Activated CD8-positive, alpha-beta memory T cell treated with anti-CD3 and anti-CD28 coated beads, Interleukin-2, amount 50 U/mL, for 48 hours (primary cell): Measurements from ENCODE around the gene MARCOL.

ENCODE experiments used
- DNase-seq: peaks from one replicate; pipeline ENCODE4 v3.0.0-alpha.2; 2020

MARCOL gene, protein sequence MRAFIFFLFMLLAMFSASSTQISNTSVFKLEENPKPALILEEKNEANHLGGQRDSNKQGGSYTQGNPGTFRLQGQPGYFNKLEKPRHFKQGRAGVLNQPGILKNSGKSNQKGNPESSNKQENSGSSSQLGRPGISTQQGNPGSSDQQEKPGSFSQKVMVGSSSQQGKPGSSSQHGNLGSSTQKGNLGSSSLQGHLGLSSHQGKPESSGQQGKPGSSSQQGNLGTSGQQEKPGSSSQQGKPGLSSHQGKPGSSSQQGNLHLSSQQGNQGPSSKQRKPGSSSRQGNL

DNA sequence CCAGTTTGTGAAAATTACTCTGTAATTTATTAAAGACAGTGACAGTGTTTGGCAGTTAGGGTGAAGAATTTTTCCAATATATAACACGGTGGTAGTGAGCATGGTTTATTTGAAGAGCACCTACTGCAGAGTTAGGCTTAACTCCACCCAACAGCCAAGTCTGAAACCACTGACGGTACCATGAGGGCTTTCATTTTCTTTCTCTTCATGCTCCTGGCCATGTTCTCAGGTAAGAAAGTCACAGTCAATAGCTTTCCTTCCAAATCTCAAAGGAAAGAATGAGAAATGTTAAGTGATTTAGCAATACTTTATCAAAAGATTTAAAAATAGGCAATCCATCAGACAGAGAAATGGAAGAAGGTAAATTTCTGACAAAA lies at the start of gene MARCOL:
TSS of gene MARCOL (plus strand) at position 108 of the 377 bp plus-strand sequence. CDS start at position 181, 73 bp downstream.
- no peak for DNase-seq

DNA sequence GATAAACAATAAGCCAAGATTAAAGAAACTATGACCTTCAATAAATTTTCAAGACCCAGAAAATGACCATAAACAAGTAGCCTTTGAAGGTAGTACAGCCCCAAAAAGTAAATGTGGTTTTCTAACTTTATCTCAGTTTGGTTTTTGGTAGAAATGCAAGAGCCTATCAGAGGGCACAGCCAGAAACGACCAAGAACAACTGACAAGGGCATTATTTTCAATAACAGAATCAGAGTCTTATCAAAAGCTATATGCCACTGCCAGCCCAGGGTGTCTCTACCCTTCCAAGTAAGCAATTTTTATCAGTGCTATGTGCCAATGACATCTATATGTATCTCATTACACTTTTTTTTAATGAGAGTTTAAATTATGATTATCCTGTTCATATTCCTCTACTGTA lies 47.3 kb upstream of the MARCOL start:
- no peak for DNase-seq

DNA sequence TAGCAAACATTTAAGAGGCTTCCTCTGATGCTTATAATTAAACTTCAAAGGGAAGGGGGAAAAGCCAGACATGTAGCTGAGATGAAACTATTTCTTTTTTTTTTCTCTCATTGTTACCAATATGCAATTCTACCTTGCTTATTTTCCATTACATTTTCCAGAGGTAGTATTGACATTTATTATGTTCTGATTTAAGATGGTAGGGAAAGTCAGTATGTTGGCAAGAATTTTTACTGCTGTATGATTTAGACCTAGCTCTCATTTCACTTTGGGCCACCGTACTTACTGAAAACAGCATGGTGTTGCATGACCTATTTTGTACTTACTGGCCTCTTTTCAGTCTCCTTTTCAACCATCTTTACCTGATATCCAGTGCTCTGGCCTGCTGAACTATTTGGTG lies 45.1 kb upstream of the MARCOL start:
- no peak for DNase-seq

DNA sequence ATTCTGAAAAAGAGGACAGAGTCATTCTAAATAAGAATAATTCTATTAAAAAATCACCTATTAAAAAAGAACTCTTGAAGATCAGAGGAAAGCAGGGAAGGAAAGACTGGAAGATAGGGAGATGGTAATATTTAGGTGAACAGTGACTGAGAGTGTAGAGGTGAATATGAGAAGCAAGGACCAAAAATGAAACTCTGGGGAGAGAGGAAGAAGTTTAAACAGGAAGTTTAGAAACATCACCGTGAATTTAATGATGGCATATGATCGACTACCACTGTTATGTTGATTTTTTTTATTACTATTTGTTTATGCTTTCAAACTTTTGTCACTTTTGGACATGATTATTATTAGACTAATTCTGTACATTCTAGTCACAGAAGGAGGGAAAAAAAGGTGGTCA lies 37.2 kb upstream of the MARCOL start:
- DNase-seq, result no peak

DNA sequence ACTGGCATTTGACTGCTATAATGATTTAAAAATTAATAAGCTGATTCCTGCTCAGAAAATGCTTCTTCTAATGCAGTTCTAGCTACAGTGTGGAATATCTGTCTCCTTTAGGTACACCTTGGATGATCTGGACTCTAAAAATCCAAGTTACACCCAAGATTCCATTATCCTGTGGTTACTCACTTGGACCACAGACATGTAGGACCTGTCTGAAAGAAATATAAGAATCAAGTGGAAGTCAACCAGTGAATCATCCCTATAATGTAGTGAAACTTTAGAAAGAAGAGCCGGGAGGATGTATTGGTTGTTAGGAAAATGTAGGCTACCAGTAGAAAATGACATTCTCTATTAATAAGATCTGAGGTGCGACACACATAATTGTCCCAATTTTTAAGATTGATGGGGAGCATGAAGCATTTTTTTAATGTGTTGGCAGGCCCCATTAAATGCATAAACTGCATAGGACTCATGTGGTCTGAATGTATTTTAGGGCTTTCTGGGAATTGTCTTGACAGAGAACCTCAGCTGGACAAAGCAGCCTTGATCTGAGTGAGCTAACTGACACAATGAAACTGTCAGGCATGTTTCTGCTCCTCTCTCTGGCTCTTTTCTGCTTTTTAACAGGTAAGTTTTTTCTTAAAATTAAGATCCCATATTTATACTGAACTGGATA lies 35.7 kb upstream of the MARCOL start, which contains the start of gene SPINK6:
TSS of gene SPINK6 (plus strand) at position 512 of the 673 bp plus-strand sequence. CDS start at position 567, 55 bp downstream.
- no peak for DNase-seq

DNA sequence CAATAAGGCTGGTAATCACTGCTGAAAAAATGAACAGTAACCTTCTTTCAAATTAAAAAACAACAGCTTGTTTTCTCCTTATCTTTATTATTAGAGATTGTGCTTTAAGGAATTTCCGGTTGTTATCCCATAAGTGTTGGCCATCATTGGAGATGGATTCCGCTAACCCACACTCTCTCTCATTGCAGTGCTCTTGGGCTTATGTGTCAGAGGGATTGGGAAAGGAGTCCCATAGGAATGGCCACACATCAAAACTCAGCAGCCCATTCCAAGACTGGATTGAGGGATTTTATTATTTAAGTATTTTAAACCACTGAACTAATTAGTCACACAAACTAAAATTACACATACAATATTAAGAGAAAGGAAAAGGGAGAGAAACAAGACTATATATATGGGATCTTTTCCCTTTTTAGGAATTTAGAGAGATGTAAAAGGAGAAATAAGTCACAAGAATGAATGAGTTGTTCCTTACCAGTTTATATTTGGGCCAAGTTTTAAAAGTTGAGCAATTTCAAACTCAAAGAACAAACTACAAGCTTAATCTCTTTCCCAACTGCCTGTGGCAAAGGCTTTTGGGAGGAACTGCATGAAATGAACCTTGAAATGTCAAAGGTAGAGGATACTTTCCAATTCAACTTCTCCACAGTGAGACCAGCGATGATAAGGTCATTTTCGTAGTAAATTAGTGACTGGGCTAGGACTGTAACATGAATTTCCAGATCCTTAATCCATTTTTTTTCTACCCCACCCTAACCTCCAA lies 33.1 kb upstream of the MARCOL start:
- DNase-seq, result no peak

DNA sequence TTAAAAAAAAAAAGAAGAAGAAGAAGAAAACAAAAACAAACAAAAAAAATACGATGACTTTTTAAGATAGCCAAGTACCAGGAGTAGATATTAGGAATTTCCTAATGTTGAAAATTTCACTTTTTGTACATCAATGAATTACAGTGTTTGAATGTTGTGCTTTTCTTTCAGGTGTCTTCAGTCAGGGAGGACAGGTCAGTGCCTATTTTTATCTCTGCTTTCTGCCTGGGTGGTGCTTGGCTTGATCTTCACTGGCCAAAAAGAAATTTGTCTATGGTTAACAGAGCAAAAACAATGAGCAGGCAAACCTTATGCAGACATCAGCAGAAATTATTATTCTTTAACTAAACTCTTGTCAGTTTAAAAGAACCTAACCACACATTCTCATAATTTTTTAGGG lies 32.5 kb upstream of the MARCOL start:
- no peak for DNase-seq

DNA sequence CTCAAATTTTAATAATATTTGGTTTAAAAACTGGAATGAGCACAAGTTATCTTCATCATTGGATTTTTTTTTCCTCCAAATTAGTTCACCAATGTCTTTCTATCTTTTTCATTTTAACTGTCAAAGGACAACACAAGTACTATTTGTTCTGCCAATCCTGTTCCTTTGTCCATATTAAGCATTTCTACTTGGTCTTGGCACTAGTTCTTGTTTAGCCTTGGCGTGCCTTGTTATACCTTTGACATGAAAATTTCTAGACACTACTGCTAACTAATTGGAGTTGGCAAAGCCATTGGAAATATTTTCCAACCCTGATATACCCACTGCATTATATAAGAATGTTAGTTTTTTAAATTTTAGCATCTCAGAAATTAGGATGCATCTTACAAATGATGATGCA lies 31.7 kb upstream of the MARCOL start:
- DNase-seq, result no peak

DNA sequence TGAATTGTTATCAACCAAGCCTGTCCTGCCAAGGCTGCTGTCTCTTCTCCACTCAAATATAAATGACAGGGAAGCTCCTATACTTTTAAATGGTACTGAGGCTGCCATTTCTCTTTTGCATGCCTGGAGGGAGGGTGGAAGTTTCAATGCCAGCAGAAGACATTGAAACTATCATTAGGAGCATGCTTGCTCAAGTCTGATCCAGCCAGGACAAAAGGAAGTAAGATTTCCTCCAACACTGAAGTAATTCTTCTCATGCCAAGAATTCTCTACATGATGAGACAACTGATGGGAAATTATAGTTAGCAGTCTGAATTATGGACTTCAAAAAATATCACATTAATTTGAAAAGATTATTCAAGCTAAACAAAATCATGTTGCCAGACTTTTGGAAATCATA lies 30.1 kb upstream of the MARCOL start:
- no peak for DNase-seq

DNA sequence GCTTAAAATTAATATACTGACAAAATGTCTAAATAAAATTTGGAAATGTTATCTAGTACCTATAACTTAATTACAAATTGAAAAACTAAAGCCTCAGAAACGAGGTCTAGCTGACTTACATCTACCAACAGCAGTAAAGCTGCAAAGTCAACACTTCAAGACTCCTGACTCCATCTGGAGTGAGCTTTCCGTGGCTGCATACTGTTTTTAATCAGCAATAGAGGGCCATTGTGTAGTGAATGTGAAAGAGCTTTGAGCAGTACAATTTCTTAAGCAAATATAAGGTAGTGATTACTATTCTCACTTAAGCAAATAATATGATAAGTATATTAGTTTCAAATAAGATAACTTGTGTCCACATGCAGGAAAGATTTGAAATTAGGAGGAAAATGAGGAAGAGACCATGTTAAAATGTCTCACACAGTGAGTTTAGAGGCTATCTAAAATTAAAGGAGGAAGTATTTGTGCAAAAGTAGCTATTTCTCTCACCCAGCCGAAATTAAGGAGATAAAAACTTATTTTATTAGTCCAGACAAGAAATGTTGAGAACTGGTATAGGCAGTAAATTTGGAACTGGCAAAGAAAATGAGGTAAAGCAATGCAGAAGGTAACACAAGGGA lies 29.1 kb upstream of the MARCOL start:
- DNase-seq, result no peak

DNA sequence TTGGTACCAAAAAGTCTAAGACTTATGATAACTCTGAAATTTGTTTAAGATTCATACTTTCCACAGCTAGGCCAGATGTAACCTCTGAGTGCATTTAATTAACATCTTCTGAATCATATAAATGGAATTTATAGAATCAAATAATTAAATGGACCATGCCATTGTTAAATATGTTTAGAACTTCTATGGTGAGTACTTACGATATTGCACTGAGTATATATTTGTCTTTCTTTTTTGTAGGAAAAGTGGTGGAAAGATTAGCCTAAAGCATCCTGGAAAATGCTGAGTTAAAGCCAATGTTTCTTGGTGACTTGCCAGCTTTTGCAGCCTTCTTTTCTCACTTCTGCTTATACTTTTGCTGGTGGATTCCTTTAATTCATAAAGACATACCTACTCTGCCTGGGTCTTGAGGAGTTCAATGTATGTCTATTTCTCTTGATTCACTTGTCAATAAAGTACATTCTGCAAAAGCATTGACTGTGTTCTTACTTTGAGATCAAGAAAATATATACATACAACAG lies 23.6 kb upstream of the MARCOL start:
- DNase-seq, result no peak

DNA sequence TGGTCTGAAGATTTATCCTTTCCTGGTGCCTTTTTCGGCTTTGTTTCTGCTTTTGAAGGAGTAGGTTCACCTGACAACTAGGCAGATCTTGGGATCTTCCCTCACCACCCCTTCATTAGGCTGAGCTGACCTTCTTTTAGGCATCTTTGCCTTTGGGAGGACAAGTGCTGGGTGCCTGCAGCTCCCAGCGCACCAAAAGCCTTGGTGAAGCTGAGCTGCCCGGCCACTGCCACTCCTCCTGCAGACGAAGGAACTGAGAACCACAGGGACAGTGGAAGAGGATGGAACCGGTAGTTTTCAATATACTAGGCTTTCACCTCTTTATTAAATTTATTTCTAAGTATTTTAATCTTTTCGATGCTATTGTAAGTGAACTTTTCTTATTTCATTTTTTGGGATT lies 16.8 kb upstream of the MARCOL start:
- DNase-seq, result no peak

DNA sequence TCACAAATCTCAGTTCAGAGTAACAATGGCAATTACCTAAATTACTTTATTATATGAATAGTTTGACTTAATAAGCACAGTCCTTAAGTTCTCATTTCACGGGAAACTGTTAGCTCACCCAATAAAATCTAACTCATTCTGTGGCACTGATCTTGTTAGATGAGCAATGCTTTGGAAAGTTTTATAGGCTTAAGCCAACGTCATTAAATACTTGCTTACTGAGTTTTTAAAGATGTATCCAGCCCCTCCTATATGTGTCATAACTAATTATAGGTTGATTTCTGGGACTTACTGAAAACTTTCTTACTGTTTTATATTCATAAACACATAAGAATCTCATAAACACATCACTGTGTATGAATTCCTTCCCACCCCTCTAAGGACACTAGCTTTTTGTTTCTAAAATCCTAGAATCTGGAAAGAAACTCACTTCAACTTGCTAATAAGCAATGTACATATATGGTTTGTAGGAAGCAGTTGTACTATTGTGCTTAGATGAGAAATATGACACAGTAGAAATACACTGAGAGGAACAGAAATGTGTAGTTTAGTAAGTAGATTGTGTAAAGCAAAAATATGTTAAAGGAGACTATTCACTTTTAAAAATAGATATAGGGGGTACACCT lies 14.1 kb upstream of the MARCOL start:
- DNase-seq, result no peak

DNA sequence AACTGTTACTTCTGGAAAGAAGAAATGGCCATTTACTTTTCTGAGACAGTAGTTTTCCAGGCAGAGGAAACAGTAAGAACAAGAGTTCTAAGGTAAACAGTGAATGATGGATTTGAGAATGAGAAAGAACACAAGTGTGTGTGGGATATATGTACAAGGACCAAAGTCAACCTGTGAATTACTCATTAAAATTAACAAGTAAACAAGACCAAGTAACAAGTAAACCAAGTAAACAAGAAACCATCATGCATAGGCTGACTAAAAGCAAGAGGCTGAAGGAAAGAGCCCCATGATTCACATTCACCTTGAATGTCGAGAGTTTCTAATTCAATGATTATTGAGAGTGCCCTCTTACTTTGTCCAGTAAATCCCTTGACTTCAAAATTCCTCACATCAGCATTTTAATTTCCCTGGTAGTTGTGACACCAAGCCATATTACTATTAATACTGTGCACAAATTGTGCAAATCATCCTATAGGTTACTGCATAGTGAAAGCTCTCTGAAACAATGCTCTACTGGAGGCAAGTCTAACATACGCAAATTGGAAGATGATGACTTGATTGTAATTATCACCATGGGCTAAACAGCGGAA lies 9.8 kb upstream of the MARCOL start:
- no peak for DNase-seq

DNA sequence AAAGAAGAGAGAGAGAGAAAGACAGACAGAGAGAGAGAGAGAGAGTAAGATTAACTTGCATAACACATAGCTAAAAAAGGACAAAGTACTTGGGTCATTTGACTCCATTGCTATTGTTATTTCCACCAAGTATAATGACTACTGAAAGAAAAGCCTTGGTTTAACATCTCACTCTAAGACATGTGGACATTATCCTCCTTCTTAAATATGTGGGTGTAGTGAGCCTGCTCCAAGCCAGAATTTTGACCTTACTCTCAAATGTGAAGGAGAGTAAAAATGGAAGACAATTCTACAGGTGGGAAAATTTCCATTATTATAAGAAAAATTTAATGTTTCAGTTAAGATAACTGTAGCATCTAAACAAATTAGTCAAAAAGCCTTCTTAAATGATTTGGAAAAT lies 8.5 kb upstream of the MARCOL start:
- DNase-seq, result no peak

DNA sequence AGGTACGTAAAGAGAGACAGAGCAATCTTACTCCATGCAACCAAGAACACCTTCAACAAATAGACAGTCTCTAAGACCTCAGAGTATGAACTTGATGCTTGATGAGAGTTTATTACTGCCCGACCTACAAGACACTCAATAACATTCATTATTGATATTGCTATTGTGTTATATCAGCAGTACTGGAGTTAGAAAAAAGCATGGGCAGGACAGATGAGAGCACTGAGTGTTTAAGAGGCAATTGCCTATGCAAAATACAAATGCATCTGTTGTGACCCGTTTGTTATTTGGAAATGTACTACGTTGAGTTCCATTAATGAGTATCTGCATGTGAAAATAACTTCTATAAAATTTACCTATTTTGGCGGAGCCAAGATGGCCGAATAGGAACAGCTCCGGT lies 8.1 kb upstream of the MARCOL start:
- DNase-seq, result no peak

DNA sequence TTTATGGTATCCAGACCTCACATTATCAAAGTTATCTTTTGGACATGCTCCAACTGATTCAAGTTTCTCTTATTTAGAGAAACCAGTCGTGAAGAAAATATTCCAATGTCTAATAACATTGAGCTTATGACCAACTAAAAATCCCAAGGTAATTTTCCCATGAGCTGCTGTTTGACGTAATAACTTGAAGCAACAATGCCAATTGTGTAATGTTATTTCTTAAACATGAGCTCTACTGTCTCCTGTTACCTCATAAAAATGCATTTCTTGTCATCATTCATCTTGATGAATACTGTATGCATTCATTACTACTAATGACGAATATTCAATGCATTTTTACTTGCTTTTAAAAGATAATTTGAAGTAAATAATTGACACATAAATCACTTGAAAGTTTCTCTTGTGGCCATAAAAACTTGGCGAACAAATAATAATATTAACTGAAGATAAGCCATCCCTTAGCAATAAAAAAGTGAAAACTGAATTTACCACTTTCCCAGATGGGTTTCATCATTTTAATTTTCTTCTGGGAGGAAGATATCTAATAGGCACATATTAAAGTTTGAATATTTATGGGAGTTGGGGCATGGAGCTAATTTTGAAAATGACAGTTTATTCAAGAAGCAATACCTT lies 424 bp upstream of the MARCOL start:
- no peak for DNase-seq

DNA sequence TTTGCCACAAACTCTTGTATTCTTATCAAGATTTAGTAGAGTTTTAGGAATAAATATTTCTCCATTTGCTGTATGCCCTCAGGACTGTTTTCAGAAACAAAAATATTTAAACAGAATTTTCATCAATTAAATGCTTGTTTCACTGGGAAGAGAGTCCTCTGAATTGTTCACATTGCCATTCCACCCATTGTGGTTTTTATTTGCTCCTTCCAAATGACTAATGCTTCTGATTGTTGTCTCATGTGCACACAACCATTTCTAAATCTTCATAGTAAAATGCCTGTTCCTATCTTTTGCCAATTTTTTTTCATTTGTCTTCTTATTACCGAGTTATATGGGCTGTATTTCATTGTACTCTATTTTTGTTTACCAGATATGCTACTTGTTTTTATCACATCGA lies 10.6 kb downstream of the MARCOL start:
- DNase-seq, result no peak

DNA sequence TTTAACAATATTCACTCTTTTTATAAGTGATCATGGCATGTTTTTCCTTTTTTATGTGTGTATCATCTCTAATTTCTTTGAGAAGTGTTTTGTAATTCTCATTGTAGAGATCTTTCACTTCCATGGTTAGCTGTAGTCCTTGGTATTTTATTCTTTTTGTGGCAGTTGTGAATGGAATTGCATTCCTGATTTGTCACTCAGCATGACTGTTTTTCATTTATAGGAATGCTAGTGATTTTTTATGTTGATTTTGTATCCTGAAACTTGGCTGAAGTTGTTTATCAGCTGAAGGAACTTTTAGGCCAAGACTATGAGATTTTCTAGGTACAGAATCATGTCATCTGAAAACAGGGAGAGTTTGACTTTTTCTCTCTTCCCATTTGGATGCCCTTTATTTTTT lies 17.1 kb downstream of the MARCOL start:
- no peak for DNase-seq

DNA sequence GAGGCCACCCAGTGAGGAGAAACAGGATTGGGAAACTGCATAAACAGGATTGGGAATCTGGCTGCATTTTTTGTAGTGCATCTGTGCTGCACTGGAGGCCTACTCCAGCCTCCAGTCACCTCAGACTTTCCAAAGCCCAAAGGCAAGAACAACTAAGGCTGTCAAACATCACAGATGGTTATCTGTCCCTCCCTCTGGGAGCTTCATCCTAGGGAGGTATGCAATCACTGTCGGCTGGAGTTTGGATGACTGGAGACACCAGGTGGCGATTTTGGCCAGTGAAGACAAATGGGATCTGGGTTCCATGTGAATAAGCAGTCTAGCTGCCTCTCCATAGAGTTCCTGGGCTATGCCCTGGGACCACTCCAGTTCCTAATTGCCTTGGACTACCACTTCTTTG lies 21.0 kb downstream of the MARCOL start:
- no peak for DNase-seq

DNA sequence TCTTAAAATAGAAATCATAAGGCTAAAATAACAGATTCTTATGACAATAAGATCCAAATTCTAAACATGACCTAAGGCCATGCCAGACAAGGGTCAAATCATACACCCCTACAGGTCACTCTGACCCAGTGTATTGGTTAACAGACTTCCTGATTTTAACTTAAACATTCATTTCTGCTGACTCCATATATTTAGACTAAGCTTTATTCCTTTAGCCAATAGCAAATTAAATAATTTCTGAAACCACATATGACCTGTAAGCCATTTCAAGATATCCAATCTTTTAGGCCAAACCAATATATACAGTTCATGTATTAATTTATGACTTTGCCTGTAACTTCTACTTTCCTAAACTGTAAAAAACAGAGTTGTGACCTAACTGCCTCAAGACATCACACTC lies 22.9 kb downstream of the MARCOL start:
- DNase-seq, result no peak

DNA sequence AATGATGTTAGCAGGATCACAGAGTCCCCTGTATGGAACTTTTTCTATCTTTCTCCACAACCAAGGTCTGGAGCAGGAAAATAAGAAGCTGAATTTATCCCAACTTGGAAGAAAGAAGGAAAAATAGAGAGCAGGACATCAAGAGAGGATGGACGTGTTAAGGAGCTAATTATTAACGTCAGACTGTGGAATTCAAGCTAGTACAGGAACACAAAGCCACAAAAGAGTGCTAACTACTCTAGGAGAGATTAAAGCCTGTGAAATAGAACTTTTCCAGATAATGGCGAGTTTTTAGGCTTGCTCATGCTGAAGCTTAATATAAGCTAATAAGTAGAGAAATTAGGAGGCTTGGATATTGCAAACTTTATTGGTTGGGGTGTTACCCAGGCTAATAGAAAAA lies 29.6 kb downstream of the MARCOL start:
- no peak for DNase-seq
